SK-N-SH treated with all-trans-retinoic acid at 6 μM for 48 hours (cell line): Measurements from ENCODE around the gene SLC16A4.

Source experiments
- ATAC-seq: fragments of 200-7000 bp; cut with Tn5 transposase; 3 replicates; pipeline ENCODE4 v1.9.1; 2020; ENCODE audit warnings: mild to moderate bottlenecking, moderate library complexity
- ARNTL ChIP-seq: fragments of 450-650 bp; formaldehyde crosslinking; IDR thresholded peaks from 2 replicates; pipeline ENCODE4 v1.5.0; 2020; ENCODE audit warnings: low read depth, mild to moderate bottlenecking, moderate library complexity, borderline replicate concordance
- BACH2 ChIP-seq: fragments of 250-450 bp; sonication (Bioruptor Pico); IDR thresholded peaks from 2 replicates; pipeline ENCODE4 v1.9.0; 2021; ENCODE audit warnings: mild to moderate bottlenecking, borderline replicate concordance
- CSDC2 ChIP-seq: fragments of 250-450 bp; sonication (Bioruptor Pico); IDR thresholded peaks from 2 replicates; pipeline ENCODE4 v1.5.0; 2020; ENCODE audit warnings: mild to moderate bottlenecking, moderate library complexity
- GLIS3 ChIP-seq: fragments of 250-450 bp; sonication (Bioruptor Pico); IDR thresholded peaks from 2 replicates; pipeline ENCODE4 v1.5.0; 2020; ENCODE audit warnings: mild to moderate bottlenecking, moderate library complexity
- ISL1 ChIP-seq: fragments of 250-450 bp; sonication (Bioruptor Pico); IDR thresholded peaks from 2 replicates; pipeline ENCODE4 v2.1.2; 2022; ENCODE audit warnings: mild to moderate bottlenecking, moderate library complexity
- PATZ1 ChIP-seq: fragments of 250-450 bp; sonication (Bioruptor Pico); IDR thresholded peaks from 2 replicates; pipeline ENCODE4 v1.8.0; 2020; ENCODE audit warnings: mild to moderate bottlenecking, moderate library complexity, borderline replicate concordance
- PPARA ChIP-seq: fragments of 250-450 bp; sonication (Bioruptor Pico); IDR thresholded peaks from 2 replicates; pipeline ENCODE4 v1.5.0; 2020; ENCODE audit warnings: mild to moderate bottlenecking, borderline replicate concordance
- RARB ChIP-seq: fragments of 250-450 bp; sonication (Bioruptor Pico); IDR thresholded peaks from 2 replicates; pipeline ENCODE4 v1.8.0; 2021; ENCODE audit warnings: mild to moderate bottlenecking, moderate library complexity
- SNAI2 ChIP-seq: fragments of 250-450 bp; sonication (Bioruptor Pico); IDR thresholded peaks from 2 replicates; pipeline ENCODE4 v1.5.0; 2020; ENCODE audit warnings: mild to moderate bottlenecking, moderate library complexity
- TCF4 ChIP-seq: fragments of 250-450 bp; sonication (Bioruptor Pico); IDR thresholded peaks from 2 replicates; pipeline ENCODE4 v1.8.0; 2021; ENCODE audit warnings: mild to moderate bottlenecking, moderate library complexity, borderline replicate concordance
- TOX ChIP-seq: fragments of 250-450 bp; sonication (Bioruptor Pico); IDR thresholded peaks from 2 replicates; pipeline ENCODE4 v1.8.0; 2021; ENCODE audit warnings: mild to moderate bottlenecking, moderate library complexity, borderline replicate concordance
- ZC3H10 ChIP-seq: fragments of 250-450 bp; sonication (Bioruptor Pico); IDR thresholded peaks from 2 replicates; pipeline ENCODE4 v1.5.1; 2021; ENCODE audit warnings: mild to moderate bottlenecking, moderate library complexity
- ZFP3 ChIP-seq: fragments of 250-450 bp; sonication (Bioruptor Pico); IDR thresholded peaks from 2 replicates; pipeline ENCODE4 v1.5.0; 2020; ENCODE audit warnings: mild to moderate bottlenecking, moderate library complexity
- ZFP30 ChIP-seq: fragments of 450-650 bp; formaldehyde crosslinking; IDR thresholded peaks from 2 replicates; pipeline ENCODE4 v1.5.0; 2022; ENCODE audit warnings: mild to moderate bottlenecking, moderate library complexity
- ZNF565 ChIP-seq: fragments of 450-650 bp; formaldehyde crosslinking; conservative IDR thresholded peaks from 2 replicates; pipeline ENCODE4 v1.5.0; 2020; ENCODE audit warnings: low read depth, mild to moderate bottlenecking, moderate library complexity
- ZNF70 ChIP-seq: fragments of 450-650 bp; formaldehyde crosslinking; IDR thresholded peaks from 2 replicates; pipeline ENCODE4 v1.5.0; 2020; ENCODE audit warnings: mild to moderate bottlenecking, moderate library complexity
- TF ChIP-seq, protein P1 (sequence below): fragments of 250-450 bp; sonication (Bioruptor Pico); IDR thresholded peaks from 2 replicates; pipeline ENCODE4 v1.5.1; 2021; ENCODE audit warnings: mild to moderate bottlenecking, moderate library complexity
- TF ChIP-seq, protein P2 (sequence below): fragments of 250-450 bp; sonication (Bioruptor Pico); IDR thresholded peaks from 2 replicates; pipeline ENCODE4 v1.5.0; 2020; ENCODE audit warnings: mild to moderate bottlenecking, moderate library complexity
- TF ChIP-seq, protein P3 (sequence below): fragments of 250-450 bp; sonication (Bioruptor Pico); IDR thresholded peaks from 2 replicates; pipeline ENCODE4 v1.5.1; 2020; ENCODE audit warnings: low read depth, mild to moderate bottlenecking, moderate library complexity
- TF ChIP-seq, protein P4 (sequence below): fragments of 250-450 bp; sonication (Bioruptor Pico); IDR thresholded peaks from 2 replicates; pipeline ENCODE4 v1.8.0; 2021; ENCODE audit warnings: low read depth, mild to moderate bottlenecking, moderate library complexity, borderline replicate concordance

Gene SLC16A4

DNA sequence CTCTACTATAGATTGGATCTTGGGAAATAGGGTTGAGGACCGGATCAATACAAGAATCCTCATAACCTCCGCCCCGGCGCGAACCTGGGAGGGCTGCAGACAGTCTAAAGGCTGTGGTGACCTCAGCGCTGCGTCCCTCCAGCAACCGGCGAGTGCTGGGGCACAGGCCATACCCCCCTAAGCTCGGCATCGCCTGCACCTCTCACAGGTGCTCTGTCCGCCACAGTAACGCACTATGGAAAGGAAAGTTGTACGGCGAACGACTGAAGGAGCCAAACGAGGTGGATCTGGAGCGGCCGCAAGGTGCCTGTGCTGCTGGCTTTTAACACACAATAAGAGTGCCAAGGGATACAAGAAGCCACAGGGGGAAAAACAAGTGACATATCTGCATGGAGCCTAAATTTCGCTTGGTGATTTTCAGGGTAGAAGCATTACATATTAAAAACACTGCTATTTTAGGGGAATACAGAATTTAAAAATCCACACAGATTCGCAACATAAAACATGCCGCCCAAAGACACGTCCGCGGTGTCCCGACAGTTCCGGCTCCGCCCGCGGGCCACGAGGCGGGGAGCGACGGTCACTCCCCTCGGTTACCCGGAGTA lies 53.0 kb downstream of the SLC16A4 start:
- peak; percentile 1; the same call in 1 of the 3 replicates for ATAC-seq
- TF ChIP-seq GLIS3 (no peak), SNAI2 (CRISPR knock-in tag) (no peak), TOX (CRISPR knock-in tag) (no peak), PATZ1 (CRISPR knock-in tag) (no peak), ZC3H10 (CRISPR knock-in tag) (no peak), ARNTL (CRISPR knock-in tag) (no peak), CSDC2 (no peak), PPARA (CRISPR knock-in tag) (no peak), ZFP3 (CRISPR knock-in tag) (no peak), RARB (CRISPR knock-in tag) (no peak), BACH2 (no peak), ZFP30 (CRISPR knock-in tag) (no peak), ZNF70 (no peak), TCF4 (CRISPR knock-in tag) (no peak)
- TF ChIP-seq, protein P1, sequence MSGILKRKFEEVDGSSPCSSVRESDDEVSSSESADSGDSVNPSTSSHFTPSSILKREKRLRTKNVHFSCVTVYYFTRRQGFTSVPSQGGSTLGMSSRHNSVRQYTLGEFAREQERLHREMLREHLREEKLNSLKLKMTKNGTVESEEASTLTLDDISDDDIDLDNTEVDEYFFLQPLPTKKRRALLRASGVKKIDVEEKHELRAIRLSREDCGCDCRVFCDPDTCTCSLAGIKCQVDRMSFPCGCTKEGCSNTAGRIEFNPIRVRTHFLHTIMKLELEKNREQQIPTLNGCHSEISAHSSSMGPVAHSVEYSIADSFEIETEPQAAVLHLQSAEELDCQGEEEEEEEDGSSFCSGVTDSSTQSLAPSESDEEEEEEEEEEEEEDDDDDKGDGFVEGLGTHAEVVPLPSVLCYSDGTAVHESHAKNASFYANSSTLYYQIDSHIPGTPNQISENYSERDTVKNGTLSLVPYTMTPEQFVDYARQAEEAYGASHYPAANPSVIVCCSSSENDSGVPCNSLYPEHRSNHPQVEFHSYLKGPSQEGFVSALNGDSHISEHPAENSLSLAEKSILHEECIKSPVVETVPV = no peak
- TF ChIP-seq, protein P2, sequence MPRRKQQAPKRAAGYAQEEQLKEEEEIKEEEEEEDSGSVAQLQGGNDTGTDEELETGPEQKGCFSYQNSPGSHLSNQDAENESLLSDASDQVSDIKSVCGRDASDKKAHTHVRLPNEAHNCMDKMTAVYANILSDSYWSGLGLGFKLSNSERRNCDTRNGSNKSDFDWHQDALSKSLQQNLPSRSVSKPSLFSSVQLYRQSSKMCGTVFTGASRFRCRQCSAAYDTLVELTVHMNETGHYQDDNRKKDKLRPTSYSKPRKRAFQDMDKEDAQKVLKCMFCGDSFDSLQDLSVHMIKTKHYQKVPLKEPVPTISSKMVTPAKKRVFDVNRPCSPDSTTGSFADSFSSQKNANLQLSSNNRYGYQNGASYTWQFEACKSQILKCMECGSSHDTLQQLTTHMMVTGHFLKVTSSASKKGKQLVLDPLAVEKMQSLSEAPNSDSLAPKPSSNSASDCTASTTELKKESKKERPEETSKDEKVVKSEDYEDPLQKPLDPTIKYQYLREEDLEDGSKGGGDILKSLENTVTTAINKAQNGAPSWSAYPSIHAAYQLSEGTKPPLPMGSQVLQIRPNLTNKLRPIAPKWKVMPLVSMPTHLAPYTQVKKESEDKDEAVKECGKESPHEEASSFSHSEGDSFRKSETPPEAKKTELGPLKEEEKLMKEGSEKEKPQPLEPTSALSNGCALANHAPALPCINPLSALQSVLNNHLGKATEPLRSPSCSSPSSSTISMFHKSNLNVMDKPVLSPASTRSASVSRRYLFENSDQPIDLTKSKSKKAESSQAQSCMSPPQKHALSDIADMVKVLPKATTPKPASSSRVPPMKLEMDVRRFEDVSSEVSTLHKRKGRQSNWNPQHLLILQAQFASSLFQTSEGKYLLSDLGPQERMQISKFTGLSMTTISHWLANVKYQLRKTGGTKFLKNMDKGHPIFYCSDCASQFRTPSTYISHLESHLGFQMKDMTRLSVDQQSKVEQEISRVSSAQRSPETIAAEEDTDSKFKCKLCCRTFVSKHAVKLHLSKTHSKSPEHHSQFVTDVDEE (CRISPR knock-in tag) = no peak
- TF ChIP-seq, protein P3, sequence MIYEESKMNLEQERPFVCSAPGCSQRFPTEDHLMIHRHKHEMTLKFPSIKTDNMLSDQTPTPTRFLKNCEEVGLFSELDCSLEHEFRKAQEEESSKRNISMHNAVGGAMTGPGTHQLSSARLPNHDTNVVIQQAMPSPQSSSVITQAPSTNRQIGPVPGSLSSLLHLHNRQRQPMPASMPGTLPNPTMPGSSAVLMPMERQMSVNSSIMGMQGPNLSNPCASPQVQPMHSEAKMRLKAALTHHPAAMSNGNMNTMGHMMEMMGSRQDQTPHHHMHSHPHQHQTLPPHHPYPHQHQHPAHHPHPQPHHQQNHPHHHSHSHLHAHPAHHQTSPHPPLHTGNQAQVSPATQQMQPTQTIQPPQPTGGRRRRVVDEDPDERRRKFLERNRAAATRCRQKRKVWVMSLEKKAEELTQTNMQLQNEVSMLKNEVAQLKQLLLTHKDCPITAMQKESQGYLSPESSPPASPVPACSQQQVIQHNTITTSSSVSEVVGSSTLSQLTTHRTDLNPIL (CRISPR knock-in tag) = no peak
- TF ChIP-seq, protein P4, sequence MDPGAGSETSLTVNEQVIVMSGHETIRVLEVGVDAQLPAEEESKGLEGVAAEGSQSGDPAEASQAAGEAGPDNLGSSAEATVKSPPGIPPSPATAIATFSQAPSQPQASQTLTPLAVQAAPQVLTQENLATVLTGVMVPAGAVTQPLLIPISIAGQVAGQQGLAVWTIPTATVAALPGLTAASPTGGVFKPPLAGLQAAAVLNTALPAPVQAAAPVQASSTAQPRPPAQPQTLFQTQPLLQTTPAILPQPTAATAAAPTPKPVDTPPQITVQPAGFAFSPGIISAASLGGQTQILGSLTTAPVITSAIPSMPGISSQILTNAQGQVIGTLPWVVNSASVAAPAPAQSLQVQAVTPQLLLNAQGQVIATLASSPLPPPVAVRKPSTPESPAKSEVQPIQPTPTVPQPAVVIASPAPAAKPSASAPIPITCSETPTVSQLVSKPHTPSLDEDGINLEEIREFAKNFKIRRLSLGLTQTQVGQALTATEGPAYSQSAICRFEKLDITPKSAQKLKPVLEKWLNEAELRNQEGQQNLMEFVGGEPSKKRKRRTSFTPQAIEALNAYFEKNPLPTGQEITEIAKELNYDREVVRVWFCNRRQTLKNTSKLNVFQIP (CRISPR knock-in tag) = no peak

DNA sequence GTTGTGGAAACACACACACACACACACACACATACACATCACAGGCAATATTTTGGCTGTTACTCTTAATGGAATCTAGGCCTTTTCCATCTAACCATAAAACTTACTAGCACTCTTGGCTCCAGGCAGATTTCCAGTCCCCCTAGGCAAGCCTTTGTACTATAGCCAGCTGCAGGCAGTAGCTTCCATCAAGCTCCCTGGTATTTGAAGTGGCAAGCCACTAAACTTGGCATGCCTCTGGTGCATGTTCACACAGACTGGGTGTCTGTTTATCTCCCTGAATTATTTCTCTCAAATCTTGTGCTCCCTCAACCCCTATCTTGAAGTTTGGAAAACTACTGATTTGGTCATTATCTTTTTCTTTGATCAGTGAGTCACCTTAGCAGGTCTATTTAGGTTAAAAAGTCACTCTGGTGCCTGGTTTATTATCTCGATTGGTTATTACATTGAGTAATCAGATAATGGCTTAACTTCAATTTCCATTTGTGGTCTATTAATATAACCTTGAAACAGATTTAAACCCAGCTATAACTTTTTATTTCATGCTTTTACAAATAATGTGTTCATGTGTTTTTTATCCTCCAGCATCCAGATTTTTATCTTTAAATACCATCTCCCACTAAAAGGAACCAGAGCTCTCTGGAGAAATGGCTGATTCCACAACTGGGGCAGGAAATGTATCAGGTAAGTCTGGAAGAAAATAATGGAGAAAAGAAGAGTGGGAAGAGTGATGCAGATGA lies 54.4 kb downstream of the SLC16A4 start:
- no peak for ATAC-seq
- TF ChIP-seq, protein P1 = 0 out of 2 replicates have a peak, but pooled peaks have one; percentile 22
- TF ChIP-seq ZC3H10 (CRISPR knock-in tag) (no peak), ZFP30 (CRISPR knock-in tag) (0 out of 2 replicates have a peak, but pooled peaks have one; percentile 7), ISL1 (CRISPR knock-in tag) (peak; percentile 83), GLIS3 (no peak), TCF4 (CRISPR knock-in tag) (peak; percentile 85), ZFP3 (CRISPR knock-in tag) (no peak), ZNF565 (no peak)
- TF ChIP-seq, protein P2 (CRISPR knock-in tag) = peak; percentile 81; the same call in 1 of the 2 replicates
